ENCODE data around the gene CSPG4. TPM values are rescaled to one million over a fixed set of nuclear protein-coding genes. Genes with fewer than 3 reads are reported as not detected.
A peak's percentile ranks its signal among the peaks of the same experiment; 100 is the strongest.

The CSPG4 gene
- total and polyA plus RNA-seq, 2 of the 4 experiments (the other 2 are of a cell fraction): 12.4 to 28.4 TPM

DNA sequence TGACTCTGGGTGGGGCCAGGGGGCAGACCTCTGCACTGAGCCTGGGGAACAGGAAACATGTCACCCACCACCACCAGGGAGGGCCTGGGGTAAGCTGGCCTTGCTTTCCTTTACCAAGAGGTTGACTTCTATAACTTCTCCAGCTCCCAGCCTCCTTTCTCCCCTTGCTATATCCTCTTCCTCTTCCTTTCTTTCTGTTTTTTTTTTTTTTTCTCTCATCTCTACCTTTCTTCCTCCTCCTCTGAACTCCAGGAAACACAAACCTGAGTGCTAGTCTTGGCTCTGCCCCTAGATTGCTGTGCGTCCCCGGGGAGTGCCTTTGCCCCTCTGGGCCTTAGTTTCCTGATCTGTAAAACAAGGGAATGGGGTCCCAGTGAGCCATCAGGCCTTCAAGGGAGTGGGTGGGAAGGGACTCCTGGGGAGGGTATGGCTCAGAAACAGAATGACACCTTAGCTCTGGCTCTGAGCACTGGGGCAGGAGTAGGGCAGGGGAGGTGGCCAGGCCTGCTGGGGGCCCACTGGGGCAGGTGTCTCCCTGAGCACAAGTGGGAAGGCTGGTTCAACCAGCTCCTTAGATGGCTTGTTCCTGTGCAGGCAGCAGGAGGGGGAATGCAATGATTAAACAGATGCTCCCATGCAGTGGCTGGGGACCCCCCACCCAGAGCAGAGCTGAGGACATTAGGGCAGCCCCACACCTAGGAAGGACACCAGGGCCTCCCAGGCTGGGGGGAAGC is 60.7 kb downstream of the CSPG4 start:
- ATAC-seq (ENCODE audit: low read depth) (no peak), DNase-seq (no peak)
- Histone ChIP-seq H3K4me2 (ENCODE audit: low read depth, low read length) (peak overlapping the region; percentile 92), H3K9me1 (ENCODE audit: insufficient read depth, low read length) (peaks cover 48% of the 10 kb centered on the region), H2BK20ac (ENCODE audit: low read depth, low read length) (no peak overlapping the region), H3K4me3 (ENCODE audit: insufficient read depth, low read depth, low read length) (peak overlapping the region; percentile 40), H2AFZ (replicated peaks; ENCODE audit: low read length, poor library complexity) (no peak overlapping the region), H3K18ac (ENCODE audit: low read depth, low read length) (no peak overlapping the region), H3K9me3 (ENCODE audit: control insufficient read depth, insufficient read depth, low read length) (no peaks in the 10 kb centered on the region), H3K27me3 (ENCODE audit: control insufficient read depth, insufficient read depth, low read length) (no peaks in the 10 kb centered on the region), H3K79me1 (ENCODE audit: low read depth in 1 of 2, low read length in 2 of 2) (peaks cover 23 to 89% of the 10 kb centered on the region in 2 experiments), H4K91ac (ENCODE audit: insufficient read depth, low read depth, low read length) (peak overlapping the region; percentile 66; the same call in 1 of the 2 replicates), H3K36me3 (ENCODE audit: control insufficient read depth, insufficient read depth, low read length) (peaks cover 52% of the 10 kb centered on the region), H3K14ac (replicated peaks; ENCODE audit: low read depth, low read length) (peak overlapping the region; percentile 69; the same call in 1 of the 2 replicates), H4K5ac (ENCODE audit: low read depth, low read length) (no peak overlapping the region), H3K4ac (ENCODE audit: low read depth, low read length) (peak overlapping the region; percentile 65), H4K20me1 (ENCODE audit: insufficient read depth, low read length) (peaks cover 82% of the 10 kb centered on the region), H2AK9ac (replicated peaks; ENCODE audit: low read depth, low read length, poor library complexity) (peak overlapping the region; percentile 22), H2BK5ac (ENCODE audit: low read depth, low read length, poor library complexity, severe bottlenecking) (peak overlapping the region; percentile 14), H3K56ac (ENCODE audit: extremely low read depth, insufficient read depth, low read length) (no peak overlapping the region), H4K8ac (ENCODE audit: low read depth in 2 of 2, low read length in 2 of 2) (peak overlapping the region in 1 of 2 experiments; percentile 24; a peak in 1 of 4 replicates), H2BK120ac (ENCODE audit: low read depth, low read length) (peak overlapping the region; percentile 40; the same call in 1 of the 2 replicates), H3K9ac (ENCODE audit: low read depth, low read length) (peak overlapping the region; percentile 32), H3K27ac (ENCODE audit: insufficient read depth, low read length) (peak overlapping the region; percentile 18; the same call in 1 of the 2 replicates), H2BK15ac (ENCODE audit: low read depth, low read length) (no peak overlapping the region), H3K23ac (ENCODE audit: low read depth, low read length) (no peak overlapping the region), H3K4me1 (ENCODE audit: control insufficient read depth, insufficient read depth, low read length) (peaks cover 41% of the 10 kb centered on the region), H2AK5ac (ENCODE audit: low read depth, low read length) (peak overlapping the region; percentile 63)
- BruUV-seq (replicated peaks): no TSS peak
- in situ Hi-C loops (cut with MboI; ENCODE audit: low sequenced_read_pairs) (no loop called here), dilution Hi-C loops (cut with HindIII; ENCODE audit: low sequenced_read_pairs, unreplicated experiment) (no loop called here), intact Hi-C loops (cut with micrococcal nuclease) (no loop called here)
- POLR2A ChIA-PET (ENCODE audit: unreplicated experiment): interaction anchor here (0.7 kb wide), 1 partner anchor 235 kb away, joined by 8 read pairs; no protein-coding TSS in a partner anchor
- TF ChIP-seq SMC3 (IDR thresholded peaks at IDR 0.05; ENCODE audit: low read depth, low read length) (no peak), RAD21 (IDR thresholded peaks at IDR 0.05; ENCODE audit: low read length) (no peak), RCOR1 (IDR thresholded peaks at IDR 0.05; ENCODE audit: insufficient replicate concordance, low read length) (no peak), POLR2A (IDR thresholded peaks at IDR 0.05; ENCODE audit: low read depth, low read length) (0 out of 2 replicates have a peak, but pooled peaks have one; percentile 25)
- TF ChIP-seq, protein P1, sequence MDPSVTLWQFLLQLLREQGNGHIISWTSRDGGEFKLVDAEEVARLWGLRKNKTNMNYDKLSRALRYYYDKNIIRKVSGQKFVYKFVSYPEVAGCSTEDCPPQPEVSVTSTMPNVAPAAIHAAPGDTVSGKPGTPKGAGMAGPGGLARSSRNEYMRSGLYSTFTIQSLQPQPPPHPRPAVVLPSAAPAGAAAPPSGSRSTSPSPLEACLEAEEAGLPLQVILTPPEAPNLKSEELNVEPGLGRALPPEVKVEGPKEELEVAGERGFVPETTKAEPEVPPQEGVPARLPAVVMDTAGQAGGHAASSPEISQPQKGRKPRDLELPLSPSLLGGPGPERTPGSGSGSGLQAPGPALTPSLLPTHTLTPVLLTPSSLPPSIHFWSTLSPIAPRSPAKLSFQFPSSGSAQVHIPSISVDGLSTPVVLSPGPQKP (IDR thresholded peaks at IDR 0.05; ENCODE audit: borderline replicate concordance, low read depth, low read length): no peak
- CTCF ChIA-PET: interaction anchor here (1.0 kb wide), 1 partner anchor 284 kb away, joined by 3 read pairs; no protein-coding TSS in a partner anchor
- WGBS, 2 experiments (ENCODE audit: extremely low coverage in 2 of 2, insufficient read length in 1 of 2): no CpG with 5 or more reads among the region's 2 CpGs

All from IMR-90 (cell line).